TTC549 (cell line): ENCODE data around the gene SF3A2.

Experiments
- FAIRE-seq: peaks from 2 replicates; lab custom pipeline; 2012; peaks lifted over from hg19 to GRCh38; lab: Jason Lieb, UNC

The SF3A2 gene

DNA sequence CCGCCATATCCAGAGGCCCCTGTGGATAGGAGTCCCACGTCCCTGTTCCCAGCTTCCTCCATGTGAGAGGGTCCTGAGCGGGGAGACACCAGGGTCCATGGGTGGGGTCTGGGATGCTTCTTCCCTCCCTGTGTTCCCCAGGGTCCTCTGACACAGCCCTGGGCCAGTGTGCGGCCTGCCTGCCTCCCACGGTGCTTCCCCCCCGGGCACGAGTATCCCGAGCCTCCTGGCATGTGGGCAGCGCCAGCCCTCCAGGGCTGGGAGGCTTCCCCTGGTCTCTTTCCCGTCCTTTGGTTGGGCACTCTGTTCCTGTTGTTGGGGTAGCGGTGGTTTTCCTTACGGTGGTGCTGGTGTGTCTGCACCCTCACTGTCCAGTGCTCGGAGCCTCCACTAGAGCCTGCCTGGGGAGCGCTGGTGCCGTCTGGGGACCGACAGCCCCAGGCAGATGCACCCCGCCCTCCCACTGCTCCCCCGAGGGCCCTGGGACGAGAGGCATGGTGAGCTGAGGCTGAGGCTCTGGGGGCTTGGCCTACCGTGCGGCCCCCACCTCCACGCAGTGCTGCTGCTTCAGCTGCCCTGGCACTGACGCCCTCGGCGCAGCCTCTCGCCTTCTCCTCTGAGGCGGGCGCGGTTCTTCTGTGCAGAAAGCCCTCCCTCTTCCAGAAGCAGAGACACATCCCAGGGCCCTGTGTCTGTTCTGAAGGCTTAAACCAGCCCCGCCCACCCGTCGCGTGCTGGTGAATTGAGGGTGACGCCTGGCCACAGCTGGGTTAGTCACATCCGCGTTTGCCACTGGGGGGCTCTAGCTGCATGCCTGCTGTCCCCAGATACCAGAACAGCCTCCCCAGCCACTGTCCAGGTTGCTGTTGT lies 28.4 kb upstream of the SF3A2 start:
- FAIRE-seq: no peak

DNA sequence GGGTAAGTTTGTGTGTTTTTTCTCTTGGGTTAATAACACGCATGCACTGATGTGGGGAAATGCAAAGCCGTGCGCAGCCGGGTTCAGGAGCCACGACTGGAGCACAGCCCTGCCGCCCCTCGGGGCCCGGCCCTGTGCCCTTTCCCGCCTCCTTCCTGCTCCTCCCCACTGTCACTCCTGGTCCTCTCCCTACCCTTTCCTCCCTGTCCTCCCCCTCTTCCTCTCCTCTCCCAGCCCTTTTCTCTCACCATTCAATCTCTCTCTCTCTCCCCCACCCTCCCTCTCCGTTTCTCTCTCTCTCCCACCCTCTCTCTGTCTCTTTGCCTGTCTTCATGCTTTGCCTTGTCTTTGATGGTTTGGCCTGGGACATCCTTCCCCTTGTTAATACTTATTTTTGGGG lies 27.6 kb upstream of the SF3A2 start:
- FAIRE-seq: no peak

DNA sequence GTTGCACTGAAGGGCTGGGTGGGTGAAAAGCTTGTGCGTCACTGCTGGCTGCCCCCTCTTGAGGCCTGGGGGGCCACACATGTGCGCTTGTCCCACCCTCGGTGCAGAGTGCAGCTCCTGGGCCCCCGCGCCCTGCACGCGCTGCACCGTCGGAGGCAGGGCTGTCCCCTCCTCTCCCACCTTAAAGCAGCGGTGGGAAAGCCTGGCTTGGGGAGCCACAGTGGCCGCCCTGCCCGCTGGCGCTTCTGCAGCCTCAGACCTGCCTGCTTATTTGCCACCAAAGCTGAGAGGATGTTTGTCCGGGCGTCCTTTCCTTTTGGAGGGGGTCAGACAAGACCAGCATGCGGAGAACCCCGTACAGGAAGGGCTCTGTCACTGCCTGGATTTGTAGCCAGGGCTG lies 27.2 kb upstream of the SF3A2 start:
- FAIRE-seq: no peak

DNA sequence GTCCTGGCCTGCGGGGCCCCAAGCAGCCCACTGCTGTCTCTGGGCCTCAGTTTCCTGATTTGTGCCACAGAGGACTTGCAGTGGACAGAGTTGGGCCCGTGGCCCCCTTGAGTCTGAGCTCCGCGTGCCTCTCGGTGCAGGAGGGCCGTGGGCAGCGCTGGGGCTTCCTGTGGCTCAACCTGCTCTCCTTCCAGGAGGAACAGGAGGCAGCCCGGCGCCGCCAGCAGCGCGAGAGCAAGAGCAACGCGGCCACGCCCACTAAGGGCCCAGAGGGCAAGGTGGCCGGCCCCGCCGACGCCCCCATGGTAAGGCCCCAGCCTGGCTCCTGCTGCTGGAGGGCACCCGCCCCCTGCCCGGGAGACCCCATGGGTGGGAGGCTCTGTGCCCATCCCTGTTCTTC lies 26.4 kb upstream of the SF3A2 start:
- no peak for FAIRE-seq

GRCh38 chr19:2210987-2211740 lies 25.5 kb upstream of the SF3A2 start:
- no peak for FAIRE-seq

DNA sequence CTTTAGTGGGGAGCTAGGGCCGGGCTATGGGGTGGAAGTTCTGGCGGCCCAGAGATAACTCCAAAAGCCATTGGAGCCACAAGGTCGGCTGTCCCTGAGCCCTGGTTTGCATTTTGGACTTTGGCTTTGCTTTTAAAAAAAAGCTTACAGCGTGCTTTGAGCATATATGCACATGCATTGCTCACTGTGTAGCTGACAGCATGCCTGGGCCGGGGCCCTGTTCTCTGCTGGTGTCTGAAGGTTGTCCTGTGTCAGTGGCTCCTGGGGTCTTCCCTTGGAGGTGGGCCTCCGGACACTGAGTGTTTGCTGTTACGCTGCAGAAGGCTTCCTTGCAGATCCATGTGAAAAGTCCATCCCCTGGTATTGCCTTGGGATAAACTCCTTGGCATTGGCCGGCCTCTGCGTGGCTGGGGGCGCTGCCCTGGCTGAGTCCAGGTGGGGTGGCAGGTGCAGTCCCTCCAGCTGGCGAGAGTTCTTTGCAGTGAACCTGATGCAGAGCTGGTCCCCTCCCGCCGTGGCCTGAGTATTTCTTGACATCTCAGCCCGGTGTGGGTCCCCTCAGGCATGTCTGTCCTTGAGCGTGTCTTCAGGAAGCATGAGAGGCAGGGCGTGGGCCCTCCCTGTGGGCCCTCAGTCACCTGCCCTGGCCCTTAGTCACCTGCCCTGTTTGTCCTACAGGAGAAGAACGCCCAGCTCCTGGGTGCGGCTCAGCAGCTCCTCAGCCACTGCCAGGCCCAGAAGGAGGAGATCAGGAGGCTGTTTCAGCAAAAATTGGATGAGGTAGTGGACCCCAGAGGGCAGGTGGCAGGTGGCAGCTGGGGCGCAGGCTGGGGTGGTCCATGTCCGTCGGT lies 23.5 kb upstream of the SF3A2 start:
- FAIRE-seq: no peak

GRCh38 chr19:2213799-2214198 lies 22.8 kb upstream of the SF3A2 start:
- FAIRE-seq: no peak

- FAIRE-seq: no peak
These were observed 22.4 kb upstream of the SF3A2 start for GRCh38 chr19:2214251-2214650.

DNA sequence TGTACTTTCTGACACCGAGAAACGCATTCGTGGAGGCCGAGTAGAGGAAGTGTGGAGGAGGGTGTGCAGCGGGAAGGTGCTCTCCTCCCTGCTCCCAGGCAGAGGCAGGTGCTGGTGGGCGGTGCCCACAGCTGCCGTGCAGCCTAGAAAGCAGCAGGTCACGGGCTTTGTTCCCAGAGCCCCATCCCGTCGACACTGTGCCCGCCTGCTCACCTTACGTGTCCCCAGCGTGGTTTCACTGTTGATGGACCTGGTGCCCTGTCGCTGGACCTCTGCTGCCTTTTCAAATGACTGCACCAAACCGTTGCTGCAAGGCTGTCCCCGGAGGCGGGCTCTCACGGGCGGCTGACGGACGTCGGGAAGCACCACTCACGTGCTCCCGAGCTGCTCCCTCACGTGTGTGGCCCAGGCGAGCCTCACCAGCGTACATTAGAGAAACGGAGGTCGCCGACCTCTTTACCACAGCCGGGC lies 21.3 kb upstream of the SF3A2 start:
- FAIRE-seq: no peak

DNA sequence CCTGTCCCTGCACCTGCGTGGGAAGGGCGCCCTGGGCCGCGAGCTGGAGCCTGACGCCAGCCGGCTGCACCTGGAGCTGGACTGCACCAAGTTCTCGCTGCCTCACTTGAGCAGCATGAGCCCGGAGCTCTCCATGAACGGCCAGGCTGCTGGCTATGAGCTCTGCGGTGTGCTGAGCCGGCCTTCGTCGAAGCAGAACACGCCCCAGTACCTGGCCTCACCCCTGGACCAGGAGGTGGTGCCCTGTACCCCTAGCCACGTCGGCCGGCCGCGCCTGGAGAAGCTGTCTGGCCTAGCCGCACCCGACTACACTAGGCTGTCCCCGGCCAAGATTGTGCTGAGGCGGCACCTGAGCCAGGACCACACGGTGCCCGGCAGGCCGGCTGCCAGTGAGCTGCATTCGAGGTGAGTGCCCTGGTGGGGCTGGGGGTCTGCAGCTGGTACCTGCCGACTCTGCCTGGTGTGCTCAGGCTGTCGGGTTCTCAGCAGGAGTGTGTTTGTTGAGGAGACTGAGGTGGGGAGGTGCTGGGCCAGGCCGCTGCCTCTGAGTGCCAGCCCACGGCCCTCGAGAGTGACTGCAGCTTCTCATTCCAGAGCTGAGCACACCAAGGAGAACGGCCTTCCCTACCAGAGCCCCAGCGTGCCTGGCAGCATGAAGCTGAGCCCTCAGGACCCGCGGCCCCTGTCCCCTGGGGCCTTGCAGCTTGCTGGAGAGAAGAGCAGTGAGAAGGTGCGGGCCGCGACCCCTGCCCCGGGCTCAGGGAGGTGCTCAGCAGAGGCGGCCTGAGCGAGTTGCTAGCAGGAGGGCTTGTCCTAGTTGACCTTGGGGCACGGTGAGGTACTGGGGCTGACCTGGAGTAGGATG lies 20.0 kb upstream of the SF3A2 start:
- FAIRE-seq: no peak

- FAIRE-seq: no peak
These were observed 19.0 kb upstream of the SF3A2 start for GRCh38 chr19:2217591-2217990.

DNA sequence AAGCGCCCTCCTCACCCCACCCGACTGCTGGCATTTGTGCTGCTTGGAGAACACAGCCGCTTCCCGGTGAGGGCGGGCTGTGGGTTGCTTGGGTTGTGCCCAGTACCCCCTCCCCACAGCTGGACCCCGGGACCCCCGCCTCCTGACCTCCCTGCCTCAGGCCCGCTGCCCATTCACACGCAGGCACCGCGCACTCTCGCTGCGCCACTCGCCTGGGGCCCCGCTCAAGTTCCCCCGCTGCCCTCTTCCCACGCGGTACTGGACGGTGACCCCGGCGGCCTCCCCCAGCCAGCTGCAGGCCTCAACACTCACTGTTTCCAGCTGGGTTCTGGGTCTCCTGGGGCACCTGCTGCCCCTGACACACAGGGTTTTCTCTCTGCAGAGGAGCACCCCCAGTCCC lies 16.9 kb upstream of the SF3A2 start:
- no peak for FAIRE-seq

GRCh38 chr19:2221250-2221831 lies 15.3 kb upstream of the SF3A2 start:
- FAIRE-seq: no peak

GRCh38 chr19:2221918-2222317 lies 14.7 kb upstream of the SF3A2 start:
- FAIRE-seq: no peak

DNA sequence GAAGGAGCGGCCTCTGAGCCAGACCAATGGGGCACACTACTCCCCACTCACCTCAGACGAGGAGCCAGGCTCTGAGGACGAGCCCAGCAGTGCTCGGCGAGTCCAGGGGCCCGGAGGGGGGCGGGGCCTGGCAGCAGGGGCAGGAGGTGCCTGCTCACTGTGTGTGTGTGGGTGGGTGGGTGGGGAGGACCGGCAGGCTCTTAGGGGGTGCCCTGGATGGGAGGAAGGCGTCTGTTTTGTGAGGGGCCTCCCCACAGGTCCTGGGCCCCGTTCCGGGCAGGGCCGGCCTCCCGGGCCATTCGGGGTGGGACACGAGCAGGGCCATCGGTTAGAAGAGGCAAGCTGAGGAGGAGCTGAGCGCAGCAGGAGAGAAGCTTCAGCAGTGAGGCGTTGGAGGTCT lies 13.2 kb upstream of the SF3A2 start:
- FAIRE-seq: no peak

DNA sequence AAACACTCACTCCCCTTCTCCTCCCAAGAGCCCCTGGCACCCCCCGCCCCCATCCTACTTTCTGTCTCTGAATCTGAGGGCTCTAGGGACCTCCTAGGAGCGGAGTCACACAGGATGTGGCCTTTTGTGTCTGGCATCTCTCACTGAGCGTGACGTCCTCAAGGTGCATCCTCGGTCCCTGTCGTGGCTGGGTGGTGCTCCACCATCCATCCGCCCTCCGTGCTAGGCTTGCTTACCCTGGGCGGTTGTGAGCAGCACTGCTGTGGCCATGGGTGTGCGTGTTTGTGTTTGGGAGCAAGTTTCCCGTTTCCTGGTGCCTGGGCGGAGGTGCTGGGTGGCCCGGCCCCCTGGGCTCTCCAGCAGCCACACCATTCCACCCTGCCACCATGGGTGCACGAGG lies 12.7 kb upstream of the SF3A2 start:
- no peak for FAIRE-seq

DNA sequence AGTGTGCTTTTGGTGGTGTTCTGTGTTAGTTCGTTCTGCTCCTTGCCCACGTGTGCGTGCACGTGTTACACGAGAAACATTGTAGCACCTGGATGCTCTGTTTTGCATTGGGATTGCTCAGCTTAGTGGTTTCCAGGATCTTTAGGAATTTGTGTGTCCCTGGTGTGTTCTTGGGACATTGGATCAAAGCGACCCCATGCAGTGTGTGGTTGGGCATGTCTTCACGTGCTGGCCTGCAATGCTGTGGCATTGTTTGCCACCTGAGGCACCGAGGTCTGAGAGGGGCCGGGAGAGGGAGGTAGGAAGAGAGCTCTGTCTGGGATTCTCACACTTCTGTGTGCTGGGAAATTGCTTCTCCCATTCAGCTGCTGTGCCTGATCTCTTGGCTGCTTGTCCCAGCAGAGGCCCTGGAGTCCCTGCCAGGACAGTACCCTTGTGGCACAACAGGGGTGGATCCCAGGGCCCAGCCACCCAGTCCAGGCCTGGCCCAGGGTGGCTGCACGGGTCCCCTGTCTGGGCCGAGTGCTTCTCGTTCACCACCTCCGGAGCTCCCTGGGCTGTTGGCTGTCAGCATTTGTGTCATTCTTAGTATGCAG lies 11.8 kb upstream of the SF3A2 start:
- no peak for FAIRE-seq

DNA sequence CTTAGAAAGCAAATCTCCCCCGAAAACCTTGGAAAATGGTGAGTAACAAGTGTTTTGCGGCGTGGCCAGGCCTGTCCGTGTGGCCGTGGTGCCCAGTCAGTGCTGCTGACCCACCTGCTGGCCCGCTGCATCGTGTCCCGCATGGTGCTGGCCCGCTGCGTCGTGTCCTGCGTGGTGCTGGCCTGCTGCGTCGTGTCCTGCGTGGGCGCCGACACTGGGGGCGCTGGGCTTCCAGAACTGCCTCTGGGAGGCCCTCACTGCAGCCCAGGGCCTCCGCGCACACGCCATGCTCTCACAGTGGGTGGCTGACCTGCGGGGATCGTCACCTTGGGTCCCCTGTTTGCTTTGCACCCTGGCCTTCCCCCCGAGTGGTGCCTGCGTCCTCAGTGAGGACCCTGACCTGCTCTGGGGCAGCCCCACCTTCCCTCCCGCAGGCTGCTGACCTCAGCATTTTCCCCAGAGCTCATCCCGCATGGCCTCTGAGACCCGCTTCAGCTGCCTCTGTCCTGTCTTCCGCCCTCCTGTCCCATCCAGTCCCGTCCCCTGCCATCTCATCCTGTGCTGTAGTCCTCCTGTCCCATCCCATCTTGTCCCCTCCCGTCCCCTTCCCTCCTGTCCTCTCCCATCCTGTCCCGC lies 11.1 kb upstream of the SF3A2 start:
- no peak for FAIRE-seq

DNA sequence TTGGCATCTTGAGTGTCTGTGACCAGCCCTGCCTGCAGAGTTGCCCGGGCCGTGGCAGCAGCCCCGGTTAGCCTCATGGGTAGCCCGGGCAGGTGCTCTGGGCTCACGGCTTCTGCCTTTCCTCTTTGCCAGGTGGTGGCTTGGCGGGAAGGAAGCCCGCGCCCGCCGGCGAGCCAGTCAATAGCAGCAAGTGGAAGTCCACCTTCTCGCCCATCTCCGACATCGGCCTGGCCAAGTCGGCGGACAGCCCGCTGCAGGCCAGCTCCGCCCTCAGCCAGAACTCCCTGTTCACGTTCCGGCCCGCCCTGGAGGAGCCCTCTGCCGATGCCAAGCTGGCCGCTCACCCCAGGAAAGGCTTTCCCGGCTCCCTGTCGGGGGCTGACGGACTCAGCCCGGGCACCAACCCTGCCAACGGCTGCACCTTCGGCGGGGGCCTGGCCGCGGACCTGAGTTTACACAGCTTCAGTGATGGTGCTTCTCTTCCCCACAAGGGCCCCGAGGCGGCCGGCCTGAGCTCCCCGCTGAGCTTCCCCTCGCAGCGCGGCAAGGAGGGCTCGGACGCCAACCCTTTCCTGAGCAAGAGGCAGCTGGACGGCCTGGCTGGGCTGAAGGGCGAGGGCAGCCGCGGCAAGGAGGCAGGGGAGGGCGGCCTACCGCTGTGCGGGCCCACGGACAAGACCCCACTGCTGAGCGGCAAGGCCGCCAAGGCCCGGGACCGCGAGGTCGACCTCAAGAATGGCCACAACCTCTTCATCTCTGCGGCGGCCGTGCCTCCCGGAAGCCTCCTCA lies 10.4 kb upstream of the SF3A2 start:
- no peak for FAIRE-seq
